Stimulated activated CD4-positive, alpha-beta T cell treated with anti-CD3 and anti-CD28 coated beads, Interleukin-1b, Interleukin-23, amount 100 ng/mL, for 4 hours (primary cell): ENCODE data around the gene MCC.
A peak's percentile ranks its signal among the peaks of the same experiment; 100 is the strongest.

ENCODE experiments used
- DNase-seq, 2 donors: peaks; one replicate each; pipeline ENCODE4 v3.0.0-alpha.2; 2020; ENCODE audit warnings: low read depth in 2 of 2

The MCC gene

GRCh38 chr5:112995764-112996618, 492.3 kb downstream of the MCC start:
- DNase-seq = peak; percentile 62 to 76

GRCh38 chr5:112986224-112986623, 502.0 kb downstream of the MCC start:
- no peak for DNase-seq

GRCh38 chr5:112983363-112983762, 504.9 kb downstream of the MCC start:
- DNase-seq = no peak

- no peak for DNase-seq
These were observed 508.5 kb downstream of the MCC start for GRCh38 chr5:112979723-112980122.

- DNase-seq = no peak
These were observed 509.4 kb downstream of the MCC start for GRCh38 chr5:112978836-112979235.

GRCh38 chr5:112977440-112977861, 510.8 kb downstream of the MCC start:
- no peak for DNase-seq

- peak; percentile 86 to 90 for DNase-seq
These were observed 511.6 kb downstream of the MCC start, which contains the start of gene DCP2 for GRCh38 chr5:112976432-112977309. Gene DCP2, plus strand, starts transcription at chr5:112976798. Its CDS starts 136 bp downstream, at chr5:112976934.

GRCh38 chr5:112975721-112976431, 512.4 kb downstream of the MCC start:
- no peak for DNase-seq

- DNase-seq = no peak
These were observed 513.4 kb downstream of the MCC start for GRCh38 chr5:112974901-112975300.

GRCh38 chr5:112973904-112974303, 514.3 kb downstream of the MCC start:
- DNase-seq = no peak

- DNase-seq = no peak
These were observed 515.2 kb downstream of the MCC start for GRCh38 chr5:112973036-112973435.
